ENCODE data around the gene BIRC2. TPM values are rescaled to one million over a fixed set of nuclear protein-coding genes. Genes with fewer than 3 reads are reported as not detected.

BIRC2 gene
- total and polyA plus RNA-seq, 2 experiments from 2014 or later: 60.7 to 73.7 TPM

DNA sequence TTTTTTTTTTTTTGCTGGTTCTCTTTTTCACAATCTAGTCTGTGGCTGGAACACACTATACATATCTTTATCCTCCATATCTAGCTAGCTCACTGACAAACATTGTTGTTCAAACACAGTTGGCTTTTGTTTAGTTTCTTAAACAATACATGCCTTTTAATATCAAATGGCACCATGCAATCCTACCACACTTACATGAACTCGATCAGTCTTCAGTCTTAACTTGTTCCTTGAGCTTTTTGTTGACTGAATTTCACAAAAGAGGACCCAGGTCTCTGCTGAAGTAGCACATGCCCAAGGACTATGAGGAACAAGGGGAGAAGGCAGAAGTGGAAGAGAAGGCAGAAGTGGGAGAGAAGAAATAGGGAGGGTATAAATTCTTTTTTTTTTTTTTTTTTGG lies 80.1 kb downstream of the BIRC2 start:
- Histone ChIP-seq H3K9me3 (ENCODE audit: low read depth) (no peaks in the 10 kb centered on the region), H3K4me1 (ENCODE audit: insufficient read depth) (peaks cover 9% of the 10 kb centered on the region), H3K4me2 (ENCODE audit: unreplicated experiment) (no peak overlapping the region), H3K79me2 (ENCODE audit: insufficient read depth) (peaks cover 60% of the 10 kb centered on the region), H4K20me1 (ENCODE audit: insufficient read depth) (0 out of 2 replicates have a peak, but pooled peaks cover 4% of the 10 kb centered on the region), H3K9me2 (ENCODE audit: insufficient read depth) (no peaks in the 10 kb centered on the region; the same call in 1 of the 2 replicates), H3K27me3 (replicated peaks; ENCODE audit: insufficient read depth) (no peaks in the 10 kb centered on the region), H3K36me3 (ENCODE audit: low read depth) (no peaks in the 10 kb centered on the region), H3K27ac (no peak overlapping the region), H2AFZ (no peak overlapping the region), H3K4me3 (no peak overlapping the region), H3K9ac (no peak overlapping the region), H3F3A (ENCODE audit: insufficient read depth) (peaks cover 10% of the 10 kb centered on the region; the same call in 1 of the 2 replicates)
- in situ Hi-C loops (cut with MboI): no loop called here
- TF ChIP-seq EZH2 (IDR thresholded peaks at IDR 0.05; ENCODE audit: insufficient read depth, poor library complexity, severe bottlenecking) (no peak), EZH2phosphoT487 (IDR thresholded peaks at IDR 0.05; ENCODE audit: insufficient read depth, low read depth) (no peak)
- 0 to 5% methylated on average over 1 of the region's 1 CpG for WGBS, 2 experiments (ENCODE audit: low coverage in 1 of 2, low lambda C conversion rate in 2 of 2, missing lambda C conversion rate in 2 of 2)
- DNase-seq: no peak

Small RNA genes within 50 kb of the gene (small RNA-seq; reads per million reads assigned to genes)
- gene AP000942.3 (ENCODE audit: low read depth, low replicate concordance): not detected
- not detected for gene AP000942.4 (ENCODE audit: low read depth, low replicate concordance)
- gene RNU6-952P (ENCODE audit: low read depth, low replicate concordance): not detected

Other genes starting within 250 kb of the BIRC2 start
- 118 and 136 TPM in 2 replicates for gene YAP1, start 236.8 kb upstream of the BIRC2 start, total RNA-seq (2014; rRNA removed; shearing (Covaris generic))
- 11.0 and 11.9 TPM in 2 replicates for gene YAP1, start 236.8 kb upstream of the BIRC2 start, polyA plus RNA-seq (2016; fragmentation: Nextera tagmentation; extraction: Ambion mirVana)
- 0.89 and 0.97 TPM in 2 replicates for gene BIRC3, start 29.7 kb upstream of the BIRC2 start, total RNA-seq (2014; rRNA removed; shearing (Covaris generic))
- gene BIRC3, start 29.7 kb upstream of the BIRC2 start, polyA plus RNA-seq (2016; fragmentation: Nextera tagmentation; extraction: Ambion mirVana): 0.57 and 0.79 TPM in 2 replicates
- gene TMEM123, start 105.6 kb downstream of the BIRC2 start, total RNA-seq (2014; rRNA removed; shearing (Covaris generic)): 93.1 and 106 TPM in 2 replicates
- gene TMEM123, start 105.6 kb downstream of the BIRC2 start, polyA plus RNA-seq (2016; fragmentation: Nextera tagmentation; extraction: Ambion mirVana): 113 and 122 TPM in 2 replicates
- not detected in 2 replicates for gene MMP7, start 183.5 kb downstream of the BIRC2 start, total RNA-seq (2014; rRNA removed; shearing (Covaris generic))
- not detected in 2 replicates for gene MMP7, start 183.5 kb downstream of the BIRC2 start, polyA plus RNA-seq (2016; fragmentation: Nextera tagmentation; extraction: Ambion mirVana)